Left lung (tissue), 10 donors: ENCODE measurements around the gene DNPH1. TPM values are rescaled to one million over a fixed set of nuclear protein-coding genes. Genes with fewer than 3 reads are reported as not detected.

Experiments
- ATAC-seq: fragments of 200-7000 bp; cut with Tn5 transposase; one replicate; pipeline ENCODE4 v1.9.1; 2020; ENCODE audit warnings: moderate library complexity
- DNase-seq, 4 donors: peaks; one replicate each; pipeline ENCODE4 v3.0.0-alpha.2; 2013 to 2020
- H3K27ac ChIP-seq, 2 donors: fragments of 200-600 bp; sonication (generic) in 1 of 2; one replicate each; pipeline versions ENCODE4 v1.5.0 to v1.8.0; 2020 to 2021
- H3K27me3 ChIP-seq, 2 donors: fragments of 200-600 bp; sonication (generic) in 1 of 2; one replicate each; pipeline versions ENCODE4 v1.5.0 to v1.8.0; 2020 to 2021
- H3K36me3 ChIP-seq, 2 donors: fragments of 200-600 bp; sonication (generic) in 1 of 2; one replicate each; pipeline versions ENCODE4 v1.5.0 to v1.8.0; 2020 to 2021
- H3K4me1 ChIP-seq, 2 donors: fragments of 200-600 bp; one replicate each; pipeline ENCODE4 v1.8.0; 2021
- H3K4me3 ChIP-seq, 2 donors: fragments of 200-600 bp; sonication (generic) in 1 of 2; one replicate each; pipeline versions ENCODE4 v1.5.0 to v1.8.0; 2020 to 2021; ENCODE audit warnings: mild to moderate bottlenecking in 1 of 2
- H3K9me3 ChIP-seq, 2 donors: fragments of 200-600 bp; sonication (generic) in 1 of 2; one replicate each; pipeline versions ENCODE4 v1.5.0 to v1.8.0; 2020 to 2021
- intact Hi-C, 2 donors: fragments of 100-400 bp; cut with DNase I; formaldehyde crosslinking; loops; one replicate each; pipeline versions ENCODE4 v1.11.2 to v1.14.2; 2022
- polyA plus RNA-seq, 6 donors: library from polyadenylated mRNA; unstranded; fragments of 120-200 nt; gene quantifications; one replicate each; pipeline ENCODE4 v1.2.1, GENCODE V29; 2013; ENCODE audit not compliant: insufficient read length in 6 of 6
- total RNA-seq, 2 donors: library from RNA; stranded (reverse); fragmentation: NEBNext Ultra II Directional; extraction: Animal tissue kit (Norgen Biotek cat#: 25700); gene quantifications; one replicate each; pipeline ENCODE4 v1.2.1, GENCODE V29; 2021
- TF ChIP-seq, protein P1 (sequence below), 2 donors: fragments of 200-600 bp; sonication (generic) in 1 of 2; IDR thresholded peaks; one replicate each; pipeline versions ENCODE4 v1.5.0 to v1.8.0; 2021; ENCODE audit warnings: antibody characterized with exemption in 2 of 2
- donor health status: DM: no; HTN: yes; CAD: no.
- donor health status: DM: no; HTN: no; CAD: no.

DNPH1 gene
- total and polyA plus RNA-seq, 8 donors, result 26.4 to 49.6 (median 32.9) TPM

DNA sequence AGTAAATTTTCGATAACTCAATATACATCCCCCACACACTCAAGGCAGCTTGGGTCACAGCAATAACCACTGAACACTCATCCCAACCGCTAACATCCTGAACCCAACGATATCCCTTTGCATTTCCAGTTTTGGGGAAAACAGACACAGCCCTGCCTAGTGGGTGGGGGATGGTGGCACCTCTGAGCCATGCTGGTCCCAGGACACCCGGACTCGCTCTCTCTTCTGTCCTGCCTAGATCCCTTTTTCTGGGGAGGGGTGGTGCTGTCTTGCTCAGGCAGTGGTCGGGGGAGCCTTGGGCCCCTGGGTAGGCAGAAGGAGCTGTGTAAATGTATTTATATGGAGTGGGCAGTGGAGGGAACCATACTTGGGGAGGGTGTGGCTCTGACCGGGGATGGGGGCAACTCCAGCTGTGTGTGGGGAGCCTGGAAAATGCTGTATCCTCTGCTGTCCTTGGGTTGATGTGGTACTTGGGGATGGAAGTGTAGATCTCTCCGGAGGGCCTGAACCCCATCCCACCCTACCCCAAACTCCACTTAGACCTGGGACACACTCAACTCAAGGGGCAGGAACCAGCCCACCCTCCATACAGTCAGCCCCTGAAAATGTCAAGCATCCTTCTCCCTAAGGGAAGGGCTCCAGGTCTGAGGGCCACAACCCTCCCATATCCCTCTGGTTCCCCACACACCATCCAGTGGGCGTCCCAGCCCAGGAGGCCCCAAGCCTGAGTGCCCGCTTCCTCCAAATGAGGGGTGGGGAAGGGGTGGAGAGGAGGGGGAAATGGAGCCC, 45.0 kb upstream of the DNPH1 start:
- peaks cover 17 to 77% of the 10 kb centered on the region in 2 donors for H3K27me3 ChIP-seq
- intact Hi-C loops, result no loop called here
- no peak overlapping the region for H3K4me3 ChIP-seq
- H3K4me1 ChIP-seq, result peaks cover under 1 to 23% of the 10 kb centered on the region in 2 donors
- TF ChIP-seq, protein P1, sequence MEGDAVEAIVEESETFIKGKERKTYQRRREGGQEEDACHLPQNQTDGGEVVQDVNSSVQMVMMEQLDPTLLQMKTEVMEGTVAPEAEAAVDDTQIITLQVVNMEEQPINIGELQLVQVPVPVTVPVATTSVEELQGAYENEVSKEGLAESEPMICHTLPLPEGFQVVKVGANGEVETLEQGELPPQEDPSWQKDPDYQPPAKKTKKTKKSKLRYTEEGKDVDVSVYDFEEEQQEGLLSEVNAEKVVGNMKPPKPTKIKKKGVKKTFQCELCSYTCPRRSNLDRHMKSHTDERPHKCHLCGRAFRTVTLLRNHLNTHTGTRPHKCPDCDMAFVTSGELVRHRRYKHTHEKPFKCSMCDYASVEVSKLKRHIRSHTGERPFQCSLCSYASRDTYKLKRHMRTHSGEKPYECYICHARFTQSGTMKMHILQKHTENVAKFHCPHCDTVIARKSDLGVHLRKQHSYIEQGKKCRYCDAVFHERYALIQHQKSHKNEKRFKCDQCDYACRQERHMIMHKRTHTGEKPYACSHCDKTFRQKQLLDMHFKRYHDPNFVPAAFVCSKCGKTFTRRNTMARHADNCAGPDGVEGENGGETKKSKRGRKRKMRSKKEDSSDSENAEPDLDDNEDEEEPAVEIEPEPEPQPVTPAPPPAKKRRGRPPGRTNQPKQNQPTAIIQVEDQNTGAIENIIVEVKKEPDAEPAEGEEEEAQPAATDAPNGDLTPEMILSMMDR (IDR thresholded peaks at IDR 0.05), result no peak
- no peaks in the 10 kb centered on the region for H3K9me3 ChIP-seq
- no peak overlapping the region for H3K27ac ChIP-seq
- DNase-seq (no peak), ATAC-seq (no peak)
- no peaks in the 10 kb centered on the region for H3K36me3 ChIP-seq

DNA sequence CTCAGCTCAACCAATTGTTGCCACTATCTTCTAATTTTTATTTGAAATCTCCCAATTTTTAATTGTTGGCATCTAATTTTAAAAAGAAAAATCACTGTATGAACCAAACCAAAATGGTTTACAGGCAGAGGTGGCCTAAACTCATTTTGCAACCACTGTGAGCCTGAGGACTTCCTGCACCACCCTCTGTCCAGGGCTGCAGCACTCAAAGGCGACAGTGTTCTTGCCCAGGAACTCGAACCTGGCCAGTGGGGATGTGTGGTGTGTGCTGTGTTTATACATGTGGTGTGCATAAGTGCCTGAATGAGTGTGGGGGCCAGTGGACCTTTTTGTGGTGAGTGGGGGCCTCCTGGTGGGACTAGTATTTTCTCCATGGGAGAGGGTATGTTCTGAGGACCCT, 44.4 kb upstream of the DNPH1 start:
- H3K36me3 ChIP-seq, result no peaks in the 10 kb centered on the region
- H3K27me3 ChIP-seq, result peaks cover 17 to 83% of the 10 kb centered on the region in 2 donors
- ATAC-seq (no peak), DNase-seq (no peak)
- no peak overlapping the region for H3K27ac ChIP-seq
- TF ChIP-seq, protein P1 (IDR thresholded peaks at IDR 0.05), result no peak
- H3K4me1 ChIP-seq, result peaks cover 5 to 30% of the 10 kb centered on the region in 2 donors
- H3K4me3 ChIP-seq, result no peak overlapping the region
- intact Hi-C loops, result no loop called here
- H3K9me3 ChIP-seq, result no peaks in the 10 kb centered on the region

DNA sequence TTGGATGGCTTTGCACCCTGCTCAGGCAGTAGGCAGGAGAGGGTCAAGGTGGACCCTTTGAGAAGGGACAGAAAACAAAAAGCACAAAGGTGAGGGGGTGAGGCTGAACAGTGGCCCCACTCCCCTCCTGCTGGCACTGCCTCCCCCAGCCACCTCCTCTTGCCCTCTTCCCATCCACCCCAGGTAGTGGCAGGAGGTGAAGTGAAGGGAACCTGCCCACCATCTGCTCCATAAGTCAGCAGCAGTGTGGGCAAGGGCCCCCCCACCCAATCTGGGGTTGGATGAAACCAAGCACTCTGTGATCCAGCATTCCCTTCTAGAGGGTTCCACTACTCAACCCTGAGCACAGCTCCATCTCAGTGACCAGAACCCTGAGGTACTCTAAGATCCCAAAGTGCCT, 42.7 kb upstream of the DNPH1 start:
- no peaks in the 10 kb centered on the region for H3K9me3 ChIP-seq
- peaks cover 17 to 82% of the 10 kb centered on the region in 2 donors for H3K27me3 ChIP-seq
- H3K4me3 ChIP-seq, result no peak overlapping the region
- intact Hi-C loops, result no loop called here
- ATAC-seq (no peak), DNase-seq (no peak)
- H3K4me1 ChIP-seq, result peaks cover 8 to 30% of the 10 kb centered on the region in 2 donors
- no peaks in the 10 kb centered on the region for H3K36me3 ChIP-seq
- TF ChIP-seq, protein P1 (IDR thresholded peaks at IDR 0.05), result no peak
- no peak overlapping the region for H3K27ac ChIP-seq

DNA sequence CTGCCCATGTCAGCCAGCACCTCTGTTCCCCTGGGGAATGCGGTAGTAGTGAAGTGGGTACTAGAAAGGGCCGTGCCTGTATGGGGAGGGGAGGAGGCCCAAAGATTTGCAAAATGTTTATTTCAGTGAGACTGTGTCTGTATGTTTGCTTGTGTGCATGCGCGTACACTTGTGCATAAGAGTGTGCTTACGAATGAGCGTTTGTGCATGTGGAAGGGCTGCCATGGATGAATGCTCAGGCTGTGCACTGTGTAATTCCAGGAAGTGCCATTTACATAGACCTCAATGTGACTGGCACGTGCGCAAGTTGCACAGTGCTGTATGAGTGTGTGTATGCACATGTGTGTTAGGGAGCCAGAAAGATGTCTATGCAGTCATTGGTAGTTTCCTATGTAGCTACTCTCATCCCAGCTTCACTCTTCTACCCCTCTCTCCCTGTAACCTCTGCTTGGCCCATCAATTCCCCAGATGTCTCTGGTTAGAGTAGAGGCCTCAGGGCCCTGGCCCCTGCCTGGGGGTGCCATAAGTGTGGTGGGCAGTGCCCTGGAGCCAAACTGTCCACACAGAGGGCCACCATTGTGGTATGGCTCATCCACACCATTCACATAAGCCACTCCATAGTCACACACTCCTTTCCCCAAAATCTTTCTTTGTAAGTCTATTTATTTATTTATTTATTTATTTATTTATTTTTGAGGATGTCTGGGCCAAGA, 42.0 kb upstream of the DNPH1 start:
- intact Hi-C loops, result no loop called here
- DNase-seq (no peak), ATAC-seq (peak; percentile 32)
- Histone ChIP-seq H3K4me1 (peaks cover 8 to 28% of the 10 kb centered on the region in 2 donors), H3K4me3 (no peak overlapping the region), H3K36me3 (no peaks in the 10 kb centered on the region), H3K9me3 (no peaks in the 10 kb centered on the region), H3K27me3 (peaks cover 17 to 75% of the 10 kb centered on the region in 2 donors), H3K27ac (no peak overlapping the region)
- TF ChIP-seq, protein P1 (IDR thresholded peaks at IDR 0.05), result no peak
